A673 (cell line): ENCODE results near the gene DLG2. TPM values are rescaled to one million over a fixed set of nuclear protein-coding genes. Genes with fewer than 3 reads are reported as not detected.

Experiments used
- BruUV-seq: library from RNA; stranded (reverse); fragments of 400-500 nt; replicated peaks from 2 replicates; lab custom pipeline; 2021; lab: Mats Ljungman, UMichigan
- CTCF ChIA-PET: fragments of 300-600 bp; sonication (Branson Sonifier 250); formaldehyde crosslinking; loops from one replicate; lab custom pipeline; 2022; ENCODE audit warnings: antibody characterized with exemption; lab: Charles Lee
- POLR2A ChIA-PET: fragments of 300-600 bp; sonication (Branson Sonifier 250); formaldehyde crosslinking; loops from one replicate; lab custom pipeline; 2022; ENCODE audit warnings: antibody characterized with exemption; ENCODE audit not compliant: low non-redundant PET; lab: Charles Lee
- DNase-seq: peaks from one replicate; pipeline ENCODE4 v3.0.0-alpha.2; 2015; ENCODE audit warnings: low spot score
- H3K27ac ChIP-seq: fragments of 200-600 bp; sonication (generic); 2 replicates; pipeline ENCODE4 v1.5.1; 2016; ENCODE audit warnings: mixed run types, low read depth, mild to moderate bottlenecking, mixed read lengths, antibody characterized with exemption, low read length; ENCODE audit not compliant: poor library complexity, severe bottlenecking
- H3K27me3 ChIP-seq: fragments of 200-600 bp; sonication (generic); replicated peaks from 2 replicates; pipeline ENCODE4 v1.6.1; 2017; ENCODE audit warnings: mixed run types, low read depth, mild to moderate bottlenecking, mixed read lengths, antibody characterized with exemption, low read length; ENCODE audit not compliant: insufficient read depth, poor library complexity
- H3K36me3 ChIP-seq: fragments of 200-600 bp; sonication (generic); 2 replicates; pipeline ENCODE4 v1.6.1; 2016; ENCODE audit warnings: mixed run types, mild to moderate bottlenecking, mixed read lengths, antibody characterized with exemption, low read length; ENCODE audit not compliant: insufficient read depth, poor library complexity, severe bottlenecking
- H3K4me1 ChIP-seq: fragments of 200-600 bp; sonication (generic); 2 replicates; pipeline ENCODE4 v1.6.1; 2017; ENCODE audit warnings: mixed run types, mild to moderate bottlenecking, mixed read lengths, antibody characterized with exemption, low read length; ENCODE audit not compliant: insufficient read depth, poor library complexity, severe bottlenecking
- H3K4me3 ChIP-seq: fragments of 200-600 bp; sonication (generic); 2 replicates; pipeline ENCODE4 v1.5.1; 2016; ENCODE audit warnings: low read depth, mixed run types, mild to moderate bottlenecking, mixed read lengths, low read length; ENCODE audit not compliant: poor library complexity, severe bottlenecking
- H3K9me3 ChIP-seq: fragments of 200-600 bp; sonication (generic); 2 replicates; pipeline ENCODE4 v1.6.1; 2016; ENCODE audit warnings: mixed run types, low read depth, mild to moderate bottlenecking, mixed read lengths, antibody characterized with exemption, low read length; ENCODE audit not compliant: poor library complexity, severe bottlenecking
- CTCF ChIP-seq: fragments of 300-800, 200-600 bp; sonication (generic); conservative IDR thresholded peaks from 2 replicates; pipeline ENCODE4 v1.5.1; 2017; ENCODE audit warnings: low read depth, mild to moderate bottlenecking, antibody characterized with exemption, low read length, moderate library complexity, mixed read lengths
- EZH2 ChIP-seq: fragments of 200-600 bp; sonication (generic); IDR thresholded peaks from 2 replicates; pipeline ENCODE4 v1.6.1; 2017; ENCODE audit warnings: borderline replicate concordance, low read depth, mild to moderate bottlenecking, mixed read lengths, antibody characterized with exemption, low read length; ENCODE audit not compliant: poor library complexity, severe bottlenecking
- intact Hi-C: fragments of 100-400 bp; cut with micrococcal nuclease; formaldehyde crosslinking; loops from one replicate; pipeline ENCODE4 v1.10.0; 2022; ENCODE audit not compliant: unreplicated experiment
- total RNA-seq: library from RNA; stranded (reverse); gene quantifications from 2 replicates; pipeline ENCODE4 v1.2.3, GENCODE V29; 2021

DLG2 gene
- total RNA-seq, 1 experiment from 2014 or later, result 277 TPM

GRCh38 chr11:83855237-83855636 lies 1771.9 kb downstream of the DLG2 start:
- no peak for DNase-seq
- no peaks in the 10 kb centered on the region for H3K9me3 ChIP-seq
- ChIA-PET CTCF (no interaction called here), POLR2A (no interaction called here)
- H3K36me3 ChIP-seq, result no peaks in the 10 kb centered on the region
- intact Hi-C loops, result no loop called here
- H3K4me1 ChIP-seq, result no peaks in the 10 kb centered on the region
- peaks cover 6% of the 10 kb centered on the region for H3K27me3 ChIP-seq
- H3K27ac ChIP-seq, result no peak overlapping the region
- H3K4me3 ChIP-seq, result no peak overlapping the region
- no TSS peak for BruUV-seq
- TF ChIP-seq CTCF (no peak), EZH2 (no peak)

GRCh38 chr11:83852775-83853442 lies 1774.2 kb downstream of the DLG2 start:
- H3K9me3 ChIP-seq, result no peaks in the 10 kb centered on the region
- H3K4me1 ChIP-seq, result no peaks in the 10 kb centered on the region
- POLR2A ChIA-PET, result no interaction called here
- CTCF ChIA-PET, result interaction anchor here (1.6 kb wide), 1 partner anchor 17 kb away, joined by 13 read pairs; no protein-coding TSS in a partner anchor
- BruUV-seq, result no TSS peak
- no peak overlapping the region for H3K4me3 ChIP-seq
- H3K36me3 ChIP-seq, result no peaks in the 10 kb centered on the region
- DNase-seq, result no peak
- no peak for TF ChIP-seq CTCF
- TF ChIP-seq EZH2, result no peak
- H3K27ac ChIP-seq, result no peak overlapping the region
- intact Hi-C loops, result no loop called here
- peaks cover 6% of the 10 kb centered on the region for H3K27me3 ChIP-seq

- ChIA-PET POLR2A (no interaction called here), CTCF (interaction anchor here (1.6 kb wide), 1 partner anchor 16 kb away, joined by 13 read pairs; no protein-coding TSS in a partner anchor)
- no peaks in the 10 kb centered on the region for H3K4me1 ChIP-seq
- no TSS peak for BruUV-seq
- no peak overlapping the region for H3K4me3 ChIP-seq
- peaks cover 6% of the 10 kb centered on the region for H3K27me3 ChIP-seq
- no peak overlapping the region for H3K27ac ChIP-seq
- no peak for DNase-seq
- TF ChIP-seq EZH2, result no peak
- no peak for TF ChIP-seq CTCF
- no peaks in the 10 kb centered on the region for H3K9me3 ChIP-seq
- no peaks in the 10 kb centered on the region for H3K36me3 ChIP-seq
- intact Hi-C loops, result no loop called here
Observed at GRCh38 chr11:83852012-83852411, 1775.1 kb downstream of the DLG2 start.
